Measurements from ENCODE around the gene SEMA5A. TPM values are rescaled to one million over a fixed set of nuclear protein-coding genes. Genes with fewer than 3 reads are reported as not detected.
A peak's percentile ranks its signal among the peaks of the same experiment; 100 is the strongest.

The SEMA5A gene
- total RNA-seq, 3 donors from 2014 or later = 3.0 to 35.4 (median 25.9) TPM

- no peak for DNase-seq (ENCODE audit: low spot score in 2 of 2)
- intact Hi-C loops (cut with DNase I; ENCODE audit: low total_unique reads) = no loop called here
- H3K27ac ChIP-seq = peak overlapping the region in 1 of 2 donors; percentile 77
- TF ChIP-seq POLR2A (IDR thresholded peaks at IDR 0.05) (no peak), POLR2AphosphoS5 (IDR thresholded peaks at IDR 0.05) (peak in 1 of 3 donors; percentile 13)
- TF ChIP-seq, protein P1, sequence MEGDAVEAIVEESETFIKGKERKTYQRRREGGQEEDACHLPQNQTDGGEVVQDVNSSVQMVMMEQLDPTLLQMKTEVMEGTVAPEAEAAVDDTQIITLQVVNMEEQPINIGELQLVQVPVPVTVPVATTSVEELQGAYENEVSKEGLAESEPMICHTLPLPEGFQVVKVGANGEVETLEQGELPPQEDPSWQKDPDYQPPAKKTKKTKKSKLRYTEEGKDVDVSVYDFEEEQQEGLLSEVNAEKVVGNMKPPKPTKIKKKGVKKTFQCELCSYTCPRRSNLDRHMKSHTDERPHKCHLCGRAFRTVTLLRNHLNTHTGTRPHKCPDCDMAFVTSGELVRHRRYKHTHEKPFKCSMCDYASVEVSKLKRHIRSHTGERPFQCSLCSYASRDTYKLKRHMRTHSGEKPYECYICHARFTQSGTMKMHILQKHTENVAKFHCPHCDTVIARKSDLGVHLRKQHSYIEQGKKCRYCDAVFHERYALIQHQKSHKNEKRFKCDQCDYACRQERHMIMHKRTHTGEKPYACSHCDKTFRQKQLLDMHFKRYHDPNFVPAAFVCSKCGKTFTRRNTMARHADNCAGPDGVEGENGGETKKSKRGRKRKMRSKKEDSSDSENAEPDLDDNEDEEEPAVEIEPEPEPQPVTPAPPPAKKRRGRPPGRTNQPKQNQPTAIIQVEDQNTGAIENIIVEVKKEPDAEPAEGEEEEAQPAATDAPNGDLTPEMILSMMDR (IDR thresholded peaks at IDR 0.05) = no peak
- no peak overlapping the region for H3K4me3 ChIP-seq
- no peaks in the 10 kb centered on the region for H3K36me3 ChIP-seq
- no peaks in the 10 kb centered on the region for H3K4me1 ChIP-seq
- H3K27me3 ChIP-seq = no peaks in the 10 kb centered on the region
- no peaks in the 10 kb centered on the region for H3K9me3 ChIP-seq
Observed at GRCh38 chr5:9288234-9288633, 257.6 kb downstream of the SEMA5A start.

DNA sequence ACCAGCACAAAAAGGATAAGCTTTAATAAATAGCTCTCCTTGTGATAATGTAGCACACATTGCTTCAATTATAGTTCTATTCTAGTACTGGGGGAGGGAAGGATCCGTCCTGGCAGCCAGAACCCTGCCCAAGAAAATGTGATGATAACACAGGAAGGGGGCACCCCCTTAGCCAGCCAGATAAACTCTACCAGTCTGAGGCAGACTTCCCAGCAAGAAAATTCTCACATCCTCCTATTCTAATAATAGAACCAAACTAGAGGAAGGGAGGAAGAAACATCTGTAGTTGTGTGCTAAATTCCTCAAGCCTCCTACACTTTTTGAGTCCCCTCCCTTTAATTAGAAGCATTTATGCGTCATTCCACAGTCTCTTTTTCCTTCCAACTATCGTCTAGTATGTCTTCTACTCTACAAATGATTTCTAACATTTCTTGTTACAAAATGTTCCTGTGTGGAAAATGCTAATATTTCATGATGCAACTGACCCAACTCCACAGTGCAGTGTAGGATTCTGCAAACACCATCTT is 261.0 kb downstream of the SEMA5A start:
- TF ChIP-seq, protein P1 (IDR thresholded peaks at IDR 0.05) = no peak
- peak in 1 of 3 donors; percentile 36 for TF ChIP-seq POLR2AphosphoS5 (IDR thresholded peaks at IDR 0.05)
- Histone ChIP-seq H3K36me3 (no peaks in the 10 kb centered on the region), H3K27me3 (no peaks in the 10 kb centered on the region), H3K4me3 (no peak overlapping the region), H3K4me1 (no peaks in the 10 kb centered on the region), H3K9me3 (no peaks in the 10 kb centered on the region), H3K27ac (peak overlapping the region; percentile 61 to 79)
- DNase-seq (ENCODE audit: low spot score in 2 of 2) = no peak
- intact Hi-C loops (cut with DNase I; ENCODE audit: low total_unique reads) = no loop called here

DNA sequence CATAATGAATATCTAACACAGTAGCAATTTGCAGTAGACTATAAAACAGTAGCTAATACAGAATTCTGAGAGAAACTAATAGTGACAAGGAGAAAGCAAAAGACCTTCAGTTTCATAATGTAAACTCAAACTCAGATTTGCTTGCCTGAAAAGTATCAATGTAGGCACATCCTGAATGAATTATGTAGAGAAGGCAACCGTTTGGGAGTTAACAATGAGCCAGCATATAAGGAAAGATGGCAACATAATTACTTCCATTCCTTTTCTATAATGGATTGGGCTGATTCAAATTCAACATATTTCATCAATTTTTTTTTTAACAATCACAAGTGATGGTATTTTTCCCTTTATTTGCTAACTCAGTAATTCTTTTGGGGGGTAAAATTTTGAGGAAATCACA is 261.6 kb downstream of the SEMA5A start:
- Histone ChIP-seq H3K4me1 (no peaks in the 10 kb centered on the region), H3K9me3 (no peaks in the 10 kb centered on the region), H3K36me3 (no peaks in the 10 kb centered on the region), H3K27ac (peak overlapping the region; percentile 61 to 79), H3K4me3 (no peak overlapping the region), H3K27me3 (no peaks in the 10 kb centered on the region)
- no peak for TF ChIP-seq POLR2AphosphoS5 (IDR thresholded peaks at IDR 0.05)
- TF ChIP-seq POLR2A (IDR thresholded peaks at IDR 0.05) = no peak
- TF ChIP-seq, protein P1 (IDR thresholded peaks at IDR 0.05) = no peak
- no peak for DNase-seq (ENCODE audit: low spot score in 2 of 2)
- intact Hi-C loops (cut with DNase I; ENCODE audit: low total_unique reads) = no loop called here

- H3K27me3 ChIP-seq = no peaks in the 10 kb centered on the region
- no peak for DNase-seq (ENCODE audit: low spot score in 2 of 2)
- no peaks in the 10 kb centered on the region for H3K36me3 ChIP-seq
- intact Hi-C loops (cut with DNase I; ENCODE audit: low total_unique reads) = no loop called here
- no peaks in the 10 kb centered on the region for H3K4me1 ChIP-seq
- peak overlapping the region in 1 of 2 donors; percentile 1 for H3K27ac ChIP-seq
- no peaks in the 10 kb centered on the region for H3K9me3 ChIP-seq
- no peak overlapping the region for H3K4me3 ChIP-seq
- TF ChIP-seq POLR2A (IDR thresholded peaks at IDR 0.05) (no peak), POLR2AphosphoS5 (IDR thresholded peaks at IDR 0.05) (no peak)
- TF ChIP-seq, protein P1 (IDR thresholded peaks at IDR 0.05) = no peak
Observed at GRCh38 chr5:9283473-9283872, 262.4 kb downstream of the SEMA5A start.

GRCh38 chr5:9283021-9283420 is 262.9 kb downstream of the SEMA5A start:
- no peak overlapping the region for H3K4me3 ChIP-seq
- H3K36me3 ChIP-seq = no peaks in the 10 kb centered on the region
- H3K4me1 ChIP-seq = no peaks in the 10 kb centered on the region
- no peaks in the 10 kb centered on the region for H3K27me3 ChIP-seq
- intact Hi-C loops (cut with DNase I; ENCODE audit: low total_unique reads) = no loop called here
- DNase-seq (ENCODE audit: low spot score in 2 of 2) = no peak
- H3K9me3 ChIP-seq = no peaks in the 10 kb centered on the region
- H3K27ac ChIP-seq = peak overlapping the region in 1 of 2 donors; percentile 1
- no peak for TF ChIP-seq POLR2A (IDR thresholded peaks at IDR 0.05)
- TF ChIP-seq, protein P1 (IDR thresholded peaks at IDR 0.05) = no peak
- no peak for TF ChIP-seq POLR2AphosphoS5 (IDR thresholded peaks at IDR 0.05)

Measured in breast epithelium (tissue), 4 donors.